ENCODE data around the gene CLEC1A.

- TF ChIP-seq, protein P1, sequence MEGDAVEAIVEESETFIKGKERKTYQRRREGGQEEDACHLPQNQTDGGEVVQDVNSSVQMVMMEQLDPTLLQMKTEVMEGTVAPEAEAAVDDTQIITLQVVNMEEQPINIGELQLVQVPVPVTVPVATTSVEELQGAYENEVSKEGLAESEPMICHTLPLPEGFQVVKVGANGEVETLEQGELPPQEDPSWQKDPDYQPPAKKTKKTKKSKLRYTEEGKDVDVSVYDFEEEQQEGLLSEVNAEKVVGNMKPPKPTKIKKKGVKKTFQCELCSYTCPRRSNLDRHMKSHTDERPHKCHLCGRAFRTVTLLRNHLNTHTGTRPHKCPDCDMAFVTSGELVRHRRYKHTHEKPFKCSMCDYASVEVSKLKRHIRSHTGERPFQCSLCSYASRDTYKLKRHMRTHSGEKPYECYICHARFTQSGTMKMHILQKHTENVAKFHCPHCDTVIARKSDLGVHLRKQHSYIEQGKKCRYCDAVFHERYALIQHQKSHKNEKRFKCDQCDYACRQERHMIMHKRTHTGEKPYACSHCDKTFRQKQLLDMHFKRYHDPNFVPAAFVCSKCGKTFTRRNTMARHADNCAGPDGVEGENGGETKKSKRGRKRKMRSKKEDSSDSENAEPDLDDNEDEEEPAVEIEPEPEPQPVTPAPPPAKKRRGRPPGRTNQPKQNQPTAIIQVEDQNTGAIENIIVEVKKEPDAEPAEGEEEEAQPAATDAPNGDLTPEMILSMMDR (IDR thresholded peaks at IDR 0.05) = no peak
- TF ChIP-seq EP300 (IDR thresholded peaks at IDR 0.05) (no peak), POLR2A (IDR thresholded peaks at IDR 0.05) (no peak)
Observed at GRCh38 chr12:10136637-10137205, 37.9 kb upstream of the CLEC1A start.

All from ovary (tissue), 3 donors.